ENCODE results near the gene MARCHF6. TPM values are rescaled to one million over a fixed set of nuclear protein-coding genes. Genes with fewer than 3 reads are reported as not detected.
"Not testable (repeated sequence)": the region's sequence is repeated elsewhere in the genome, so short reads cannot be mapped to it uniquely, and the experiment has no call there.

MARCHF6 gene, protein sequence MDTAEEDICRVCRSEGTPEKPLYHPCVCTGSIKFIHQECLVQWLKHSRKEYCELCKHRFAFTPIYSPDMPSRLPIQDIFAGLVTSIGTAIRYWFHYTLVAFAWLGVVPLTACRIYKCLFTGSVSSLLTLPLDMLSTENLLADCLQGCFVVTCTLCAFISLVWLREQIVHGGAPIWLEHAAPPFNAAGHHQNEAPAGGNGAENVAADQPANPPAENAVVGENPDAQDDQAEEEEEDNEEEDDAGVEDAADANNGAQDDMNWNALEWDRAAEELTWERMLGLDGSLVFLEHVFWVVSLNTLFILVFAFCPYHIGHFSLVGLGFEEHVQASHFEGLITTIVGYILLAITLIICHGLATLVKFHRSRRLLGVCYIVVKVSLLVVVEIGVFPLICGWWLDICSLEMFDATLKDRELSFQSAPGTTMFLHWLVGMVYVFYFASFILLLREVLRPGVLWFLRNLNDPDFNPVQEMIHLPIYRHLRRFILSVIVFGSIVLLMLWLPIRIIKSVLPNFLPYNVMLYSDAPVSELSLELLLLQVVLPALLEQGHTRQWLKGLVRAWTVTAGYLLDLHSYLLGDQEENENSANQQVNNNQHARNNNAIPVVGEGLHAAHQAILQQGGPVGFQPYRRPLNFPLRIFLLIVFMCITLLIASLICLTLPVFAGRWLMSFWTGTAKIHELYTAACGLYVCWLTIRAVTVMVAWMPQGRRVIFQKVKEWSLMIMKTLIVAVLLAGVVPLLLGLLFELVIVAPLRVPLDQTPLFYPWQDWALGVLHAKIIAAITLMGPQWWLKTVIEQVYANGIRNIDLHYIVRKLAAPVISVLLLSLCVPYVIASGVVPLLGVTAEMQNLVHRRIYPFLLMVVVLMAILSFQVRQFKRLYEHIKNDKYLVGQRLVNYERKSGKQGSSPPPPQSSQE
- 245 TPM for total RNA-seq

DNA sequence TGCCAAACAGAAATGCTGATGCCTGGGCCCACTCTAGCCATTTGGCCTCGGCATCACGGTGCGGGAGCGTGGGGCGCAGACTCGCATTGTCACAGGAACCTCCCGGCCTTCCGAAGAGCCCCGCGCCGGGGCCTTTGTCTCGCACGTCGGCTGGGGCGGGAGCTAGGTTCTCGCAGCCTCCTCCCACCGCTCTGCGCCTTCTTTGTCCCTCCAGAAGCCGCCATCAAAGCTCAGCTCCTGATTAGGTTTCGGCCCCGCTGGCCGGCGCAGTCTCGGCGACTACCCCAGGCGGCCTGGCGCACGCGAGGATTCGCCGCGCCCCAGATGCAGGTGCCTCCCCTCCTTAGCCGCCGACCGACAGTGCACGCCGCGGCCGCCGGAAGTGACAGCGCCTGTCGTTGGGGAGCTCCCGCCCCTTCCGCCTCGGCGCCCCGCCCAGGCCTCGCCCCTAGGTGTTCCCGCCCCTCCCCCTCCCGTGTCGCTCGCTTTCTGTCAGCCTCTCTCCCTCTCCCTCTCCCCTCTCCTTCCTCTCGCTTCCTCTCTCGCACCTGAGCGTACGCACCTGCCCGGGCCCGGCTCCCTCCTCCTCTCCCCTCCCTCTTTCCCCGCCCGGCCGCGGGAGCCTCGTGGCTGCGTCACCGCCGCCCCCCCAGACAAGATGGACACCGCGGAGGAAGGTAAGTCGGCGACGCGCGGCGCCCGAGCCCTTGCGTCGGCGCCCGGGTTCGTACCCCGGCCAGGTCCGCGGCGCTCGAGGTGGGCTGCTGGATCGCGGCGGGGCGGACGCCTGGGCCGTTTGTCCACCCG lies at the start of gene MARCHF6:
Gene MARCHF6 (plus strand): TSS at position 455 of the 807 bp plus-strand sequence. CDS start 204 bp downstream, at position 659.
- peak; percentile 87 for DNase-seq

GRCh38 chr5:10303699-10304170 lies 49.8 kb upstream of the MARCHF6 start:
- no peak for DNase-seq

DNA sequence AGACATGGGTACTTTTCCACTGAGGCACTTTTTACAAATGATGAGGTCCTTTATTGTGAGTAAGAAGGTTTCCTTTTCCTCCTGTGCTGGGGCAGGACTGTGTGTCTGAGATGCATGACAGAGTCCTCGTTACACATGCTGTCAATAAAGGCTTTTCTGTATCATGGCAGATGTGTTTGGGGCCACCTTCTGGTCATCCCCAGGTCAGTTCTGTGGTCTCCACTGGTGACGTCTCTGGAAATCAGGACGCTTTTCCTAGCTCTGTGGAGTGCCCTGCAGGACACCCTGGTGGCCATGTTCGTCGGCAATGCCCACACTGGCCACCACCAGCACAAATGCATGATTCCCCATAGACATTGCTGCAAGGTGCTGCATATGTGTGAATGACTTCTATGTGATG lies 48.6 kb upstream of the MARCHF6 start:
- no peak for DNase-seq

- DNase-seq, result no peak
These were observed 47.4 kb upstream of the MARCHF6 start for GRCh38 chr5:10306114-10306513.

DNA sequence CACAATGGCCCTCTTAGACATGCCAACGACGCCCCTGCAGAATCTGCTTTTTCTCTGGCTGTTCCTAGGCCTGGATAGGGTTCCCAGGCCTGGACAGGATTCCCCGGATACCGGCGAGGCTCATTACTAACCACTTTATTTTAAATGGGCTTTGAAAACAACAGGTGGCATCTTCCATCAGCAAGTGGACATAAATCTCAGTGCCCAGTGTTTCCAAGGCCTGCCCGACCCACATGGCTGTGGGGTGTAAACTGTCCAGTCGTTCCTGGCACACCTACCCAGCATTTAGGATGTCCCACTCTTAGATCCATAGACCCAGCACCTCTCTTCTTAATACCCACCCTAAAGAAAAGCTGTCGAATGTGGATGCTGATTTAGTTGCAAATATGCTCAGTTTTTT lies 46.7 kb upstream of the MARCHF6 start:
- DNase-seq, result no peak

- peak; percentile 72 for DNase-seq
These were observed 46.0 kb upstream of the MARCHF6 start, which contains the start of gene CMBL for GRCh38 chr5:10307206-10308148. Gene CMBL (minus strand): TSS chr5:10307902. CDS start chr5:10290762, 17,140 bp downstream.

- no peak for DNase-seq
These were observed 44.7 kb upstream of the MARCHF6 start for GRCh38 chr5:10308844-10309243.

DNA sequence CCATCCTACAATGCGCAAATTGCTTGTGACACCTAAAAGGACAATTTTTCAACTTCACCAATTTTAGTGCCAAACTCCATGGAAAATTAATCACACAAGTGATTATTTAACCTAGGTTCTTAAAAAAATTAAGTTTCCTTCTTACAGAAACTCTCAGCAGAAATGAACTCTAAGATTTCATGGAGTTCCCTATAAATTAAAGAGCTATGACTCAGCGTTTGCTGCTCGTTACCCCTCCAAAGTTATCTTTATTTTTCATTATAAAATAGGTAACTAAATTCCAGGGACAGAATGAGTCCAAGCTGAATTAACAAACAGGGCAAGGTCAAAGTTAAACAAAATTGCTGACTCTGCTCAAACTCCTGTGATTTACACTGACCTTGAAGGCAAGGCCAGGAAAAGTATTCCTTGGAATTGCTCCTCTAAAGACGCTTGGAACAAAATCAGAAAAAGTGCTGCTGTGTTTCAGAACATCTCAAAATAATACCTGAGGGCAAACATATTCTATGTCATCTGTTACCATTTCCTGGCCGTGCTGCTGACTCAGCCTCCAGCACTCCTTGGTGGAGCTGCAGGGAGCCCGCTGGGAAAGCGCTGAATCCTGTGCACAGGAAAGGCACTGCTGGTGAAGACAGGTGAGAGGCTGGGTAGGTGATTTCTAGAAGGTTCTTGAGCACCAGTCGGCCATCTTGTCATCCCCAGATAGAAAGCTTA lies 43.3 kb upstream of the MARCHF6 start:
- DNase-seq, result no peak

DNA sequence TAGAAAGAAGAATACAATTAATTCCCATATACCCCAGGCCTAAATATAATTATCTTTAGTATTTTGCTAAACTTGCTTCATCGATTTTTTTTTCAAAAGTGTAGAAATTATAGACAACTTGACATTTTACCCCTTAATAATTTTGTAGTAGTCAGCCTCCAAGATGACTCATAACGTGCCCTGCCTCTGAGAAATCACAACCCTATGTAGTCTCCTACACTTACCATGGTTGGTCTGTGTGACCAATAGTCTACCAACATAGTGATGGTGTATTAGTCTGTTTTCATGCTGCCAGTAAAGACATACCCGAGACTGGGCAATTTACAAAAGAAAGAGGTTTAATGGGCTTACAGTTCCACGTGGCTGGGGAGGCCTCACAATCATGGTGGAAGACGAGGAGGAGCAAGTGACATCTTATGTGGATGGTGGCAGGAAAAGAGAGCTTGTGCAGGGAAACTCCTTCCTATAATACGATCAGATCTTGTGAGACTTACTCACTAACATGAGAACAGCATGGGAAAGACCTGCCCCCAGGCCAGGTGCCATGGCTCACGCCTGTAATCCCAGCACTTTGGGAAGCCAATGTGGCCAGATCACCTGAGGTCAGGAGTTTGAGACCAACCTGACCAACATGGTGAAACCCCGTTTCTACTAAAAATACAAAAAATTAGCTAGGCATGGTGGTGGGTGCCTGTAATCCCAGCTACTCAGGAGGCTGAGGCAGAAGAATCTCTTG lies 42.5 kb upstream of the MARCHF6 start:
- DNase-seq, result not testable (repeated sequence)

GRCh38 chr5:10311595-10312425 lies 41.7 kb upstream of the MARCHF6 start:
- no peak for DNase-seq

GRCh38 chr5:10315201-10315600 lies 38.3 kb upstream of the MARCHF6 start:
- no peak for DNase-seq

DNA sequence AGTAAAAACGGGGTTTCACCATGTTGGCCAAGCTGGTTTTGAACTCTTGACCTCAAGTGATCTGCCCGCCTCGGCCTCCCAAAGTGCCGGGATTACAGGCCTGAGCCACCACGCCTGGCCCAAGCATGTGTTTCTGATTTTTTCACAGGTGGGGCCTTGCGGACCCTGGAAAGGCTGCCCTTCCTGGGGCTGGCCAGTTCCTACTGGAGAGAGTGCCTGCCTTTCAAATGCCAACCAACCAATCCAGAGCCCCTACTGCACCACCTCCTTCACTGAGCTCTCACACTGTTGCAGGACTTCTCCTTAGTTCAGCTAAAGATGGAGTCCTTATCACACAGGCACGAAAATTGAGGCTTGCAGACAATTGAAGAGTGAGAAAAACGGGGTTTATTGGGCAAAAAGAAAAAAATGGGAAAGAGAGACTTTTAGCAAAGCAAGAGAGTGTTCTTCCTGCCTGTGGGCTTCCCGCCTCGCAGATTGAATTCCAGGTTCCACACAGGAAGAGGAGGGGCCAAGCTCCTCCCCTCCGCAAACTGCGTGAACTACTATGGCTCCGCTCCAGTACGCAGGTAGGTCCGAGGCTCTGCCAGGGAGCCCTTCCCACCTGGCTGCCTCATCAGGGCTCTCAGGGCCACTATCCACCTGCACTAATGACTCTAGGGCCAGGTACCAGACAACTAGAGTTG lies 37.5 kb upstream of the MARCHF6 start:
- no peak for DNase-seq

GRCh38 chr5:10317825-10318682 lies 35.4 kb upstream of the MARCHF6 start:
- DNase-seq, result no peak

GRCh38 chr5:10319202-10319851 lies 34.2 kb upstream of the MARCHF6 start:
- DNase-seq, result no peak

DNA sequence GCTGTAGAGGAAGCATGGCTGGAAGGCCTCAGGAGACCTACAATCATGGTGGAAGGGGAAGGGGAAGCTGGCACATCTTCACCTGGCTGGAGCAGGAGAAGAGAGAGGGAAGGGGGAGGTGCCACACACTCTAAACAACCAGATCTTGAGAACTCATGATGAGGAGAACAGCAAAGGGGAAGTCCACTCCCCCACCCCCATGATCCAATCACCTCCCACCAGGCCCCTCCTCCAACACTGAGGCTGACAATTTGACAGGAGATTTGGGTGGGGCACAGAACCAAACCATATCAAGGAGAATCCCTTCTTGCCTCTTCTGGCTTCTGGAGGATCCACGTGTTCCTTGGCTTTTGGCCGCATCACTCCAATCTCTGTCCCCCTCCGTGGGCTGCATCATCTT lies 32.7 kb upstream of the MARCHF6 start:
- DNase-seq, result no peak

- no peak for DNase-seq
These were observed 31.6 kb upstream of the MARCHF6 start for GRCh38 chr5:10321882-10322281.
